Upper lobe of left lung (tissue), 4 donors: ENCODE data around the gene SMARCB1.

Source experiments
- CTCF ChIP-seq, 6 experiments: fragments of 450-650 bp in 4 of 6; fragments of 200-600 bp in 2 of 6; sonication (generic) in 2 of 6; IDR thresholded peaks; one replicate each; pipeline ENCODE4 v1.5.1; 2016 to 2019; ENCODE audit warnings: antibody characterized with exemption in 6 of 6
- EP300 ChIP-seq, 4 donors: sonication (generic); formaldehyde crosslinking; IDR thresholded peaks; one replicate each; pipeline ENCODE4 v1.5.1; 2017; ENCODE audit warnings: antibody characterized with exemption in 4 of 4, control low read depth in 2 of 4
- POLR2A ChIP-seq, 4 donors: fragments of 450-650 bp; IDR thresholded peaks; one replicate each; pipeline ENCODE4 v1.5.1; 2016 to 2017; ENCODE audit warnings: antibody characterized with exemption in 4 of 4, mild to moderate bottlenecking in 2 of 4
- POLR2AphosphoS5 ChIP-seq, 2 donors: sonication (generic); formaldehyde crosslinking; IDR thresholded peaks; one replicate each; pipeline ENCODE4 v1.5.1; 2017; ENCODE audit warnings: antibody characterized with exemption in 2 of 2

- TF ChIP-seq CTCF (IDR thresholded peaks at IDR 0.05) (no peak), POLR2A (IDR thresholded peaks at IDR 0.05) (no peak), EP300 (IDR thresholded peaks at IDR 0.05) (no peak), POLR2AphosphoS5 (IDR thresholded peaks at IDR 0.05) (no peak)
Measured at GRCh38 chr22:23874871-23875270, 88.1 kb downstream of the SMARCB1 start.
